RWPE2 (cell line): ENCODE results near the gene TMEM138.
A peak's percentile ranks its signal among the peaks of the same experiment; 100 is the strongest.

ENCODE experiments used
- ATAC-seq: fragments of 200-7000 bp; cut with Tn5 transposase; 3 replicates; pipeline ENCODE4 v1.9.1; 2021; ENCODE audit warnings: low read depth
- DNase-seq: peaks from one replicate; pipeline ENCODE4 v3.0.0-alpha.2; 2020; ENCODE audit warnings: low spot score
- H3K27ac ChIP-seq: fragments of 450-650 bp; 2 replicates; pipeline ENCODE4 v1.5.1; 2017; ENCODE audit warnings: mild to moderate bottlenecking; ENCODE audit not compliant: poor library complexity, severe bottlenecking
- H3K27me3 ChIP-seq: fragments of 250-450 bp; sonication (Bioruptor Pico); 2 replicates; pipeline ENCODE4 v1.5.1; 2021; ENCODE audit warnings: mild to moderate bottlenecking, moderate library complexity; ENCODE audit not compliant: insufficient read depth, poor library complexity, severe bottlenecking
- H3K36me3 ChIP-seq: fragments of 250-450 bp; sonication (Bioruptor Pico); 2 replicates; pipeline ENCODE4 v1.5.1; 2020; ENCODE audit warnings: low read depth, mild to moderate bottlenecking, moderate library complexity
- H3K4me1 ChIP-seq: fragments of 250-450 bp; sonication (Bioruptor Pico); 2 replicates; pipeline ENCODE4 v1.5.1; 2021; ENCODE audit warnings: mild to moderate bottlenecking, moderate library complexity; ENCODE audit not compliant: insufficient read depth, poor library complexity, severe bottlenecking
- H3K4me3 ChIP-seq: fragments of 250-450 bp; sonication (Bioruptor Pico); 2 replicates; pipeline ENCODE4 v1.5.1; 2021; ENCODE audit warnings: mild to moderate bottlenecking, moderate library complexity; ENCODE audit not compliant: severe bottlenecking
- H3K9me3 ChIP-seq: fragments of 250-450 bp; sonication (Bioruptor Pico); 2 replicates; pipeline ENCODE4 v1.5.1; 2021; ENCODE audit warnings: mild to moderate bottlenecking, moderate library complexity; ENCODE audit not compliant: severe bottlenecking
- CTCF ChIP-seq: fragments of 450-650 bp; IDR thresholded peaks from one replicate; pipeline ENCODE4 v1.5.1; 2017; ENCODE audit warnings: mild to moderate bottlenecking, moderate library complexity; ENCODE audit not compliant: poor library complexity, severe bottlenecking

Gene TMEM138

GRCh38 chr11:61336171-61336935, 25.8 kb upstream of the TMEM138 start:
- DNase-seq (no peak), ATAC-seq (peak; percentile 67)
- peaks cover 11% of the 10 kb centered on the region for H3K4me1 ChIP-seq
- H3K9me3 ChIP-seq: no peaks in the 10 kb centered on the region
- peak overlapping the region; percentile 52 for H3K27ac ChIP-seq
- TF ChIP-seq CTCF: peak; percentile 97
- no peaks in the 10 kb centered on the region for H3K27me3 ChIP-seq
- H3K4me3 ChIP-seq: no peak overlapping the region
- H3K36me3 ChIP-seq: peaks cover 13% of the 10 kb centered on the region

GRCh38 chr11:61337706-61338470, 24.3 kb upstream of the TMEM138 start:
- H3K9me3 ChIP-seq: no peaks in the 10 kb centered on the region
- peaks cover 7% of the 10 kb centered on the region for H3K4me1 ChIP-seq
- TF ChIP-seq CTCF: no peak
- no peak for DNase-seq
- no peaks in the 10 kb centered on the region for H3K27me3 ChIP-seq
- H3K4me3 ChIP-seq: no peak overlapping the region
- ATAC-seq: no peak
- peaks cover 21% of the 10 kb centered on the region for H3K36me3 ChIP-seq
- no peak overlapping the region for H3K27ac ChIP-seq

GRCh38 chr11:61338783-61339489, 23.2 kb upstream of the TMEM138 start:
- no peak for ATAC-seq
- no peak for TF ChIP-seq CTCF
- no peak overlapping the region for H3K4me3 ChIP-seq
- no peaks in the 10 kb centered on the region for H3K9me3 ChIP-seq
- no peaks in the 10 kb centered on the region for H3K27me3 ChIP-seq
- no peak for DNase-seq
- no peak overlapping the region for H3K27ac ChIP-seq
- peaks cover 22% of the 10 kb centered on the region for H3K36me3 ChIP-seq
- H3K4me1 ChIP-seq: peaks cover 3% of the 10 kb centered on the region

- no peak for TF ChIP-seq CTCF
- Histone ChIP-seq H3K4me1 (no peaks in the 10 kb centered on the region), H3K27ac (no peak overlapping the region), H3K27me3 (no peaks in the 10 kb centered on the region), H3K4me3 (no peak overlapping the region), H3K36me3 (peaks cover 22% of the 10 kb centered on the region), H3K9me3 (no peaks in the 10 kb centered on the region)
- ATAC-seq (no peak), DNase-seq (no peak)
These were observed 22.7 kb upstream of the TMEM138 start for GRCh38 chr11:61339490-61339878.
